Parathyroid adenoma (tissue), 2 donors: ENCODE data around the gene ZNF235.
"Not testable (repeated sequence)": the region's sequence is repeated elsewhere in the genome, so short reads cannot be mapped to it uniquely, and the experiment has no call there.

Experiments used
- H2AFZ ChIP-seq: fragments of 300-600 bp; sonication (generic); one replicate; pipeline ENCODE4 v1.7.0; 2017; ENCODE audit warnings: antibody characterized with exemption, mild to moderate bottlenecking
- H3K27ac ChIP-seq: fragments of 300-600 bp; sonication (generic); one replicate; pipeline ENCODE4 v1.7.0; 2017
- H3K27me3 ChIP-seq: fragments of 300-600 bp; sonication (generic); one replicate; pipeline ENCODE4 v1.7.0; 2017; ENCODE audit warnings: low read length; ENCODE audit not compliant: control insufficient read depth, insufficient read depth
- H3K36me3 ChIP-seq: fragments of 300-600 bp; sonication (generic); one replicate; pipeline ENCODE4 v1.7.0; 2017; ENCODE audit warnings: low read length; ENCODE audit not compliant: control insufficient read depth, insufficient read depth
- H3K4me1 ChIP-seq: fragments of 300-600 bp; sonication (generic); one replicate; pipeline ENCODE4 v1.7.0; 2017; ENCODE audit warnings: control low read depth
- H3K4me2 ChIP-seq: fragments of 300-600 bp; sonication (generic); one replicate; pipeline ENCODE4 v1.7.0; 2017; ENCODE audit warnings: low read length
- H3K4me3 ChIP-seq: fragments of 300-600 bp; sonication (generic); one replicate; pipeline ENCODE4 v1.7.0; 2017; ENCODE audit warnings: low read depth, low read length
- H3K79me2 ChIP-seq: fragments of 300-600 bp; sonication (generic); one replicate; pipeline ENCODE4 v1.7.0; 2017; ENCODE audit warnings: control low read depth
- H3K9ac ChIP-seq: fragments of 300-600 bp; sonication (generic); one replicate; pipeline ENCODE4 v1.7.0; 2017; ENCODE audit warnings: mild to moderate bottlenecking
- H3K9me3 ChIP-seq: fragments of 300-600 bp; sonication (generic); one replicate; pipeline ENCODE4 v1.7.0; 2017; ENCODE audit warnings: low read length; ENCODE audit not compliant: control insufficient read depth
- CTCF ChIP-seq: fragments of 300-600 bp; sonication (generic); IDR thresholded peaks from one replicate; pipeline ENCODE4 v1.7.0; 2017; ENCODE audit warnings: antibody characterized with exemption, mild to moderate bottlenecking
- donor health status: primary hyperparathyroidism.

Gene ZNF235

GRCh38 chr19:44258835-44259413 is 45.9 kb downstream of the ZNF235 start:
- no peak overlapping the region for H3K27ac ChIP-seq

GRCh38 chr19:44258136-44258535 is 46.7 kb downstream of the ZNF235 start:
- Histone ChIP-seq H3K9me3 (no peaks in the 10 kb centered on the region), H3K79me2 (no peaks in the 10 kb centered on the region), H3K4me3 (no peak overlapping the region), H3K4me1 (no peaks in the 10 kb centered on the region), H2AFZ (no peak overlapping the region), H3K36me3 (no peaks in the 10 kb centered on the region), H3K27me3 (no peaks in the 10 kb centered on the region), H3K9ac (no peak overlapping the region), H3K4me2 (no peak overlapping the region), H3K27ac (no peak overlapping the region)
- TF ChIP-seq CTCF: no peak

More at GRCh38 chr19:44258835-44259413, 45.9 kb downstream of the ZNF235 start:
- no peak overlapping the region for H2AFZ ChIP-seq
- H3K9ac ChIP-seq: no peak overlapping the region
- H3K4me3 ChIP-seq: no peak overlapping the region
- no peak for TF ChIP-seq CTCF
- H3K9me3 ChIP-seq: no peaks in the 10 kb centered on the region
- H3K79me2 ChIP-seq: no peaks in the 10 kb centered on the region
- H3K4me1 ChIP-seq: no peaks in the 10 kb centered on the region
- no peak overlapping the region for H3K4me2 ChIP-seq
- H3K36me3 ChIP-seq: no peaks in the 10 kb centered on the region
- no peaks in the 10 kb centered on the region for H3K27me3 ChIP-seq

GRCh38 chr19:44255705-44256411 is 49.0 kb downstream of the ZNF235 start:
- no peak overlapping the region for H2AFZ ChIP-seq
- no peak overlapping the region for H3K4me3 ChIP-seq
- H3K27me3 ChIP-seq: no peaks in the 10 kb centered on the region
- H3K9me3 ChIP-seq: no peaks in the 10 kb centered on the region
- H3K27ac ChIP-seq: no peak overlapping the region
- H3K9ac ChIP-seq: no peak overlapping the region
- no peaks in the 10 kb centered on the region for H3K36me3 ChIP-seq
- no peaks in the 10 kb centered on the region for H3K79me2 ChIP-seq
- no peaks in the 10 kb centered on the region for H3K4me1 ChIP-seq
- H3K4me2 ChIP-seq: no peak overlapping the region
- TF ChIP-seq CTCF: no peak

GRCh38 chr19:44254496-44254895 is 50.3 kb downstream of the ZNF235 start:
- no peaks in the 10 kb centered on the region for H3K79me2 ChIP-seq

GRCh38 chr19:44253392-44253791 is 51.4 kb downstream of the ZNF235 start:
- H3K27ac ChIP-seq, H3K79me2 ChIP-seq, H3K4me3 ChIP-seq, H3K36me3 ChIP-seq, H3K4me2 ChIP-seq, H2AFZ ChIP-seq, H3K9ac ChIP-seq, H3K9me3 ChIP-seq, H3K27me3 ChIP-seq, H3K4me1 ChIP-seq: not testable (repeated sequence)

More at GRCh38 chr19:44254496-44254895, 50.3 kb downstream of the ZNF235 start:
- H3K4me3 ChIP-seq: no peak overlapping the region
- no peak overlapping the region for H2AFZ ChIP-seq
- H3K27ac ChIP-seq: no peak overlapping the region
- TF ChIP-seq CTCF: no peak
- H3K4me2 ChIP-seq: no peak overlapping the region
- no peaks in the 10 kb centered on the region for H3K4me1 ChIP-seq
- H3K9me3 ChIP-seq: no peaks in the 10 kb centered on the region
- no peaks in the 10 kb centered on the region for H3K27me3 ChIP-seq
- H3K36me3 ChIP-seq: no peaks in the 10 kb centered on the region
- no peak overlapping the region for H3K9ac ChIP-seq

- H3K27ac ChIP-seq, H3K4me2 ChIP-seq, H3K9ac ChIP-seq, H2AFZ ChIP-seq, H3K79me2 ChIP-seq, H3K4me3 ChIP-seq, H3K36me3 ChIP-seq, H3K4me1 ChIP-seq, H3K27me3 ChIP-seq: not testable (repeated sequence)
- peaks cover 12% of the 10 kb centered on the region for H3K9me3 ChIP-seq
Observed at GRCh38 chr19:44252332-44252731, 52.5 kb downstream of the ZNF235 start.
